IgD-negative memory B cell (primary cell): ENCODE measurements around the gene KRT79. TPM values are rescaled to one million over a fixed set of nuclear protein-coding genes. Genes with fewer than 3 reads are reported as not detected.
A peak's percentile ranks its signal among the peaks of the same experiment; 100 is the strongest.
"Not testable (repeated sequence)": the region's sequence is repeated elsewhere in the genome, so short reads cannot be mapped to it uniquely, and the experiment has no call there.

ENCODE experiments used
- H3K27ac Mint-ChIP-seq, 3 donors: one replicate each; pipeline ENCODE4 v1.8.0; 2020 to 2022; ENCODE audit warnings: mild to moderate bottlenecking in 3 of 3, mixed read lengths in 3 of 3, moderate library complexity in 1 of 3
- H3K27me3 Mint-ChIP-seq: one replicate; pipeline ENCODE4 v1.8.0; 2021; ENCODE audit warnings: mixed read lengths
- H3K36me3 Mint-ChIP-seq: one replicate; pipeline ENCODE4 v1.8.0; 2020; ENCODE audit warnings: mild to moderate bottlenecking, mixed read lengths
- H3K4me1 Mint-ChIP-seq, 3 donors: one replicate each; pipeline ENCODE4 v1.8.0; 2020 to 2022; ENCODE audit warnings: mixed read lengths in 3 of 3, mild to moderate bottlenecking in 1 of 3
- H3K4me3 Mint-ChIP-seq, 4 donors: one replicate each; pipeline ENCODE4 v1.8.0; 2020 to 2022; ENCODE audit warnings: mild to moderate bottlenecking in 4 of 4, mixed read lengths in 4 of 4, moderate library complexity in 3 of 4
- H3K9me3 Mint-ChIP-seq, 3 donors: one replicate each; pipeline ENCODE4 v1.8.0; 2020 to 2021; ENCODE audit warnings: mixed read lengths in 3 of 3, mild to moderate bottlenecking in 1 of 3
- polyA plus RNA-seq: library from polyadenylated mRNA; unstranded; fragments of 300-500 nt; fragmentation: Illumina TruSeq; gene quantifications from one replicate; pipeline ENCODE4 v1.2.3, GENCODE V29; 2021

Gene KRT79
- polyA plus RNA-seq = not detected

DNA sequence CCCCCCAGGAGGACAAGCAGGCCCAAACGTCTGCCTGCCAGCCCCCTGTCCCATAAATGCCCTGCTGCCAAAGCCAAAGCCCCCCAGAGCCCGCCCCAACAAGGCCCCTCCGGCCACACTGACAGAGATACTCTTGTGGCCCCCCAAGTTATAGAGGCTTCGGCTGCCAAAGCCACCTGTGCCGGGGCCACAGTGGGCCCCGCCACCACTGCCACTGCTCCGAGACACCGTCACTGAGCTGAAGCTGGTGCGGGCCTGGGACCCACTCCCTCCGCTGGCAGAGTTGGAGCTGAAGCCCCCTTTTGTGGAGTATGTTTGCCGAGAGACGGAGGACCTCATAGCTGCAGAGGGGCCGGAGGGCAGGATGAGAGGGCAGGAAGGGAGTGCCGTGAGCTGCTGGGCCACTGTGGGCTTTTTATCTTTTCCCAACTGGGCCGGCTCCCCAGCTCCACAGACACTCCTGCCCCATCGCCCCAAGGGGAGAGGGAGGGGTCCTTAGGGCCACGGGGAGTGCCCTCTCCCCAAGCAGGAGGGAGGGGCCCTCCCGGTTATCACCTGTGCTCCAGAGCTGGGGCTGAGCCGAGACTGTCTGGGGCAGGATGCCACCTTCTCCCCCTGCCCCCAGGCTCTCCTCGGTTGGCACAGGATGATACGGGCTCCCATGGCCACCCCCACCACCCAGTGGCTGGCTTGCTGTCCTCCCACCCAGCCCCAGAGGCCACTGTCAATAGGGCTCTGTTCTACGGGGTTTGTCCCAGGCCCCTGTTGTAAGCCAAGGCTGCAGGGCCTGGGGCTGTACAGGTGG lies at the start of gene KRT79:
KRT79 (minus strand) TSS at position 390 of the 805 bp plus-strand sequence; CDS start at position 339, 51 bp downstream.
- Mint-ChIP-seq H3K36me3 (no peaks in the 10 kb centered on the region), H3K4me1 (no peaks in the 10 kb centered on the region)

GRCh38 chr12:52880499-52880898 lies 46.4 kb upstream of the KRT79 start:
- H3K27me3 Mint-ChIP-seq = peaks cover 10% of the 10 kb centered on the region
- not testable (repeated sequence) for H3K9me3 Mint-ChIP-seq, H3K27ac Mint-ChIP-seq, H3K4me1 Mint-ChIP-seq, H3K36me3 Mint-ChIP-seq, H3K4me3 Mint-ChIP-seq

More for the DNA sequence above, at the start of gene KRT79:
- Mint-ChIP-seq H3K27me3 (peaks cover 11% of the 10 kb centered on the region), H3K4me3 (no peak within 1 kb of the TSS), H3K9me3 (no peaks in the 10 kb centered on the region), H3K27ac (no peak within 1 kb of the TSS)

- Mint-ChIP-seq H3K27me3 (peaks cover 12% of the 10 kb centered on the region), H3K4me1 (peaks cover 4 to 10% (median 8%) of the 10 kb centered on the region in 3 donors), H3K4me3 (peak overlapping the region in 3 of 4 donors; percentile 65 to 92 (median 88)), H3K27ac (no peak overlapping the region), H3K36me3 (no peaks in the 10 kb centered on the region), H3K9me3 (no peaks in the 10 kb centered on the region)
These were observed 45.6 kb upstream of the KRT79 start for GRCh38 chr12:52879394-52880351.

DNA sequence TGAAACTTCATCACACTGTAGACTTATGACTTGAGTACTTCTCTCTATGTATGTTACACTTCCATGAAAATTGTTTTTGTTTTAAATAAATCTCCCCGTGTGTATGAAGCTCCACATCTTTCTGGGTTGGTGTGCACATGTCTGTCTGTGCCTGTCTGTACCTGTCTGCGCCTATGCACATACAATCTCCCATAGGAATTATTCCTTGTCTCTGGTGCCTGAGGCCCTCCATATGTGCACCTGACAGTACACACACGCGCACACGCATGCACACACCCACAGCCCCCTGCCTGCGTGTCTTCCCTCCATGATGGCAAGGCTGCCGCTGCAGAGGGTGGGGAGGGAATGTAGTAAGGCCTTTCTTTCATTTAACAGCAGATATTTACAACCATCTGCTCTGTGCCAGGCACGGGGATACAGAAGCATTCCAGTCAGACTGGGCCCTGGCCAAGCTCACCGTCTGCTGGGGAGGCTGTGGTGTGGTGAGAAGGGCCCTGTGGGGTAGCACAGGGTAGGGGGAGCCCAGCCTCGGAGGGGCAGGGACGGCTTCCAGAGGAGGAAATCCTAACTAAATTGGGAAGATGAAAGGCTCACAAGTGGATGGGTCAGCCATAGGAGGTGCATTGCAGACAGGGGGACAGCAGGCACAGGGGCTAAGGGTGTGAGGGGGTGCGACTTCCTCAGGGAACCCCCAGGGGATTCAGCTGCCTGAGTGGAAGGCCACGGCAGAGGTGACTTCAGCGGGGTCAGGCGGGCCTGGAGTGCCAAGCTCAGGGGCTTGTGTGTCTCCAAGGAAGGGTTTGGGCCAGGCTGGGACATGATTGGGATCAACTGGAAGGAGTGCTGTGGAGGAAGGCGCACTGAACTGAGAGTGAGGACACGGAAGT lies 44.6 kb upstream of the KRT79 start:
- Mint-ChIP-seq H3K4me1 (peaks cover 4 to 14% (median 11%) of the 10 kb centered on the region in 3 donors), H3K27ac (peak overlapping the region in 1 of 3 donors; percentile 9), H3K9me3 (no peaks in the 10 kb centered on the region), H3K36me3 (no peaks in the 10 kb centered on the region), H3K27me3 (peaks cover 16% of the 10 kb centered on the region), H3K4me3 (peak overlapping the region in 2 of 4 donors; percentile 6 to 41)

GRCh38 chr12:52877242-52877641 lies 43.1 kb upstream of the KRT79 start:
- H3K4me3 Mint-ChIP-seq = no peak overlapping the region
- no peak overlapping the region for H3K27ac Mint-ChIP-seq
- H3K4me1 Mint-ChIP-seq = peaks cover 10 to 18% (median 15%) of the 10 kb centered on the region in 3 donors
- no peaks in the 10 kb centered on the region for H3K9me3 Mint-ChIP-seq
- H3K36me3 Mint-ChIP-seq = no peaks in the 10 kb centered on the region
- peaks cover 16% of the 10 kb centered on the region for H3K27me3 Mint-ChIP-seq

DNA sequence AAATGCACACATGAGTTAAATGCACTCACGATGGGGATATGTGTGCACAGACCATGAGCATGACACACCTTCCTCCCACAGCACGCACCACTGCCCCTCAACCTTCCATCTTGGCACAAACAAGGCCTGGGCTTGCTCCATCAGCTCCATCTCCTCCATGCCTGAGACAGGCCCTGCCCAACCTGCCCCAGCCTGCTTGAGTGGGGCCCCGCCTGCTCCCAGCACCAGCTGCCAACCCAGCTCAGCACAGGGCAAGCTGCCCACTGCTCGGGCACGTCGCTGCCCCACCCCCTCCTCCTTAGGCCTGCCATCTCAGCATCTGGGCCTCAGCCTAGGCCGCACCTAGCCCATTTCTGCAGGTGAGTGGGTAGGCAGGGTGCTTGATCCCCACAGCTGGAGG lies 42.3 kb upstream of the KRT79 start:
- Mint-ChIP-seq H3K27me3 (peaks cover 15% of the 10 kb centered on the region), H3K27ac (no peak overlapping the region), H3K36me3 (no peaks in the 10 kb centered on the region), H3K4me1 (peaks cover 10 to 17% (median 15%) of the 10 kb centered on the region in 3 donors), H3K9me3 (no peaks in the 10 kb centered on the region), H3K4me3 (peak overlapping the region in 2 of 4 donors; percentile 20 to 77)

DNA sequence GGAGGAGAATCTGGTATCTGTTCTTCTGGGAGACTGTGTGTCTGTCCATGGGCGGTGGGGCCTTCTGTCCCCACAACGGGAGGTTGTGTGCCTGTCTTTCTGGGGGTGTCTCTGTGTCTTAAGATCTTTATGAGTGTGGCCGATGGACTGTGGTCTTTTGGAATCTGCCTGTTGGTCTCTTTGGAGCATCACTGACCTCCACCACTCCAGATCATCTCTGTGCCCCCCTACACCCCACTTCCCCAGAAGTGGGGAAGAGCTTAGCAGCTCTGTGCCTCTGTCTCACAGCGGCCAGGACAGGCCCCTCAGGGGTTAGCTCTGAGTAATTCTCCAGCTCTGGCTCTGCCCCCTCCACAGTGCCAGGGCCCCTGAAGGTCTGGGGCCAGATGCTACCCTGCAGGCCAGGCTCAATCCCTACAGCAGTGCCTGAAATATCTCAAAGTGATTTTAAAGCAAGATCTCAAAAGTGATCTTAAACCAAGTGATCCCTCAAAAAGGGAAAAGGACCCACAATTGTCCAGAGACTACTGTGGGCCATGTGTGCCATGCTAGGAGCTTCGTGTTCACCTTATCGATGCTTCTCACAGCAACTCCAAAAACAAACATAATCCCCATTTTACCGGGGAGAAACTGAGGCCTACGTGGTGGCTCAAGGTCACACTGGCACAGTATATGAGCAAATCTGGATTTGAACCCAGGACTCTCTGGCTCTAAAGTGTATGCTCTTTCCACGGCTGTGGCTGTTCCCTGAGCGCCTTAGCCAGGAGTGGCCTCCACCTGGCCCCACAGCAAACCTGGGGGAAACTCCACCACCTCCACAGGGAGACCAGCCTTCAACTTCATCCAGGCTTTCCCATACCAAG lies 40.7 kb upstream of the KRT79 start:
- peak overlapping the region in 3 of 4 donors; percentile 86 to 92 (median 92) for H3K4me3 Mint-ChIP-seq
- H3K27me3 Mint-ChIP-seq = peaks cover 12% of the 10 kb centered on the region
- H3K4me1 Mint-ChIP-seq = peaks cover 14 to 16% (median 15%) of the 10 kb centered on the region in 3 donors
- H3K9me3 Mint-ChIP-seq = no peaks in the 10 kb centered on the region
- peak overlapping the region in 2 of 3 donors; percentile 46 to 93 for H3K27ac Mint-ChIP-seq
- no peaks in the 10 kb centered on the region for H3K36me3 Mint-ChIP-seq

- peaks cover 14 to 16% (median 14%) of the 10 kb centered on the region in 3 donors for H3K4me1 Mint-ChIP-seq
- H3K9me3 Mint-ChIP-seq = no peaks in the 10 kb centered on the region
- peak overlapping the region; percentile 65 to 92 (median 89) for H3K4me3 Mint-ChIP-seq
- no peaks in the 10 kb centered on the region for H3K36me3 Mint-ChIP-seq
- peak overlapping the region in 2 of 3 donors; percentile 86 to 93 for H3K27ac Mint-ChIP-seq
- H3K27me3 Mint-ChIP-seq = peaks cover 10% of the 10 kb centered on the region
These were observed 39.9 kb upstream of the KRT79 start for GRCh38 chr12:52873832-52874572.

DNA sequence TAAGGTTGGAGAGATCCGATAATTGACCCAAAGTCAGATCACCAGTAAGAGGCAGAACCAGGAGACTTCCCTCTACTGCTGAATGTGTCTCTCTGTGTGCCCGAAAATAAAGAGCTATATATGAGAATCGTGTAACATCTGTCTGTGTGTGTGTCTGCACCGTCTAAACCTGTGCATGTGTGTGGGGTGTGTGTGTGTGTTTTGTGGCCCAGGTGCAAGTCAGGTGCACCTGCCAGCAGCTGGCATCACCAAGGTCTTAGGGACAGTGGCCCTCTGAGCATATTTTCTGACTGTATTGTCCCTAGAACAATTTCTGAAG lies 39.4 kb upstream of the KRT79 start:
- peaks cover 6% of the 10 kb centered on the region for H3K27me3 Mint-ChIP-seq
- H3K4me3 Mint-ChIP-seq = peak overlapping the region; percentile 65 to 91 (median 88)
- H3K4me1 Mint-ChIP-seq = peaks cover 14 to 16% (median 14%) of the 10 kb centered on the region in 3 donors
- peak overlapping the region in 1 of 3 donors; percentile 86 for H3K27ac Mint-ChIP-seq
- H3K36me3 Mint-ChIP-seq = no peaks in the 10 kb centered on the region
- no peaks in the 10 kb centered on the region for H3K9me3 Mint-ChIP-seq

DNA sequence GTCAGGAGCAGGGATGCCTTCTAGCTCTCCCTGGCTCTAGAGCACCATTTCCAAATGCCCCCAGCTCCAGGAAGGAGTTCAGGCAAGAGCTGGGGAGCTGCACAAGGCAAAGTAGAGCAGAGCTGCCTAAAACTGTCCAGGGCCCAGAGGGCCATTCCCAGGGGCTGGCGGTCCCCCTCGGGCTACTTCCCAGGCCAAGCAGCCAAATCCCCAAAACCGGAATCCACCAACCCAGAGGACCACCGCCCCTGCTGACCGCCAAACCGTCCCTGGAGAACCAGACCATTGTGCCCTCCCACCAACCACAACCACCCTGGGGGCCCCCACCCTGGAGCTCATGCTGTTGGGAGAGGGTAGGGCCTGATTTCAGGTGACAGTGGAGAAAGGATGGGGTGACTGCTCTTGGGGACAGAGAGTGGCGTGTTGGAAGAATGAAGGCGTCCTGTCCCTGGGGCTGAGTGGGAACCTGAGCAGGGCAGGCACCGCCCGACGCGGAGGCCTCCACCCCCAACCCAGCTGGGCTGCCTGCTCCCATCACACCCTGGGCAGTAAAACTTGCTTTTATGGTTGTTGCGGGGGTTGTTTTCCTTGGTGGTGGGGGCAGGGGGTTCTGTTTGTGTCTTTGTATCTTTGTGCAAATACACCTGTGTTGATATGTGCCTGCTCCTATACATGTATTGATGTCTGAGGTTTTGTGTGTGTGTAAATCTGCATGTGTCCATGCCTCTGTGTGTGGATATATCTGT lies 38.7 kb upstream of the KRT79 start:
- peak overlapping the region; percentile 65 to 91 (median 88) for H3K4me3 Mint-ChIP-seq
- H3K27ac Mint-ChIP-seq = peak overlapping the region in 1 of 3 donors; percentile 76
- H3K9me3 Mint-ChIP-seq = no peaks in the 10 kb centered on the region
- peaks cover 14 to 16% (median 14%) of the 10 kb centered on the region in 3 donors for H3K4me1 Mint-ChIP-seq
- H3K27me3 Mint-ChIP-seq = peaks cover 6% of the 10 kb centered on the region
- no peaks in the 10 kb centered on the region for H3K36me3 Mint-ChIP-seq

- H3K36me3 Mint-ChIP-seq = no peaks in the 10 kb centered on the region
- peaks cover 8% of the 10 kb centered on the region for H3K27me3 Mint-ChIP-seq
- no peak overlapping the region for H3K27ac Mint-ChIP-seq
- peak overlapping the region in 2 of 4 donors; percentile 9 to 17 for H3K4me3 Mint-ChIP-seq
- H3K9me3 Mint-ChIP-seq = no peaks in the 10 kb centered on the region
- peaks cover 16 to 20% (median 20%) of the 10 kb centered on the region in 3 donors for H3K4me1 Mint-ChIP-seq
These were observed 37.4 kb upstream of the KRT79 start for GRCh38 chr12:52871291-52872039.
